ENCODE measurements around the gene CTCFL. TPM values are rescaled to one million over a fixed set of nuclear protein-coding genes. Genes with fewer than 3 reads are reported as not detected.
A peak's percentile ranks its signal among the peaks of the same experiment; 100 is the strongest.
"Not testable (repeated sequence)": the region's sequence is repeated elsewhere in the genome, so short reads cannot be mapped to it uniquely, and the experiment has no call there.

The CTCFL gene
- total and polyA plus RNA-seq, 10 donors: 0.23 to 0.45 (median 0.26) TPM; not detected in 7

GRCh38 chr20:57474816-57475215 lies 50.1 kb downstream of the CTCFL start:
- peak; percentile 82 for DNase-seq
- H3K4me1 ChIP-seq: peaks cover 19 to 99% (median 64%) of the 10 kb centered on the region in 6 donors
- no peaks in the 10 kb centered on the region for H3K27me3 ChIP-seq (replicated peaks in 1 of 7)
- no peaks in the 10 kb centered on the region for H3K9me3 ChIP-seq
- no peak overlapping the region for H3K4me3 ChIP-seq
- H3K27ac ChIP-seq: peak overlapping the region in 4 of 8 donors; percentile 67 to 87 (median 78)
- intact Hi-C loops (cut with DNase I; ENCODE audit: low total_unique reads): no loop called here
- TF ChIP-seq POLR2AphosphoS5 (IDR thresholded peaks at IDR 0.05) (no peak), POLR2A (IDR thresholded peaks at IDR 0.05) (no peak), CTCF (IDR thresholded peaks at IDR 0.05 in 8 of 11, conservative IDR thresholded peaks at IDR 0.05 in 3 of 11) (no peak)
- no peaks in the 10 kb centered on the region for H3K36me3 ChIP-seq
- 36 to 66% (median 43%) methylated on average over 7 of the region's 7 CpGs for WGBS, 5 donors

- no peaks in the 10 kb centered on the region for H3K36me3 ChIP-seq
- TF ChIP-seq POLR2A (IDR thresholded peaks at IDR 0.05) (no peak), CTCF (IDR thresholded peaks at IDR 0.05 in 8 of 11, conservative IDR thresholded peaks at IDR 0.05 in 3 of 11) (no peak), POLR2AphosphoS5 (IDR thresholded peaks at IDR 0.05) (no peak)
- intact Hi-C loops (cut with DNase I; ENCODE audit: low total_unique reads): no loop called here
- peak overlapping the region in 5 of 8 donors; percentile 71 to 87 (median 78) for H3K27ac ChIP-seq
- DNase-seq: no peak
- no peaks in the 10 kb centered on the region for H3K9me3 ChIP-seq
- H3K4me1 ChIP-seq: peaks cover 19 to 99% (median 67%) of the 10 kb centered on the region in 6 donors
- H3K4me3 ChIP-seq: no peak overlapping the region
- H3K27me3 ChIP-seq (replicated peaks in 1 of 7): peaks cover 0 to 2% (median 0%) of the 10 kb centered on the region in 7 donors
- WGBS, 5 donors: 40 to 71% (median 51%) methylated on average over 2 of the region's 2 CpGs
These were observed 50.7 kb downstream of the CTCFL start for GRCh38 chr20:57474205-57474604.

GRCh38 chr20:57473246-57474048 lies 51.5 kb downstream of the CTCFL start:
- WGBS, 5 donors: 12 to 30% (median 18%) methylated on average over 13 to 16 of the region's 16 CpGs
- H3K9me3 ChIP-seq: no peaks in the 10 kb centered on the region
- H3K27ac ChIP-seq: peak overlapping the region in 7 of 8 donors; percentile 63 to 87 (median 77)
- peaks cover 19 to 99% (median 69%) of the 10 kb centered on the region in 6 donors for H3K4me1 ChIP-seq
- H3K4me3 ChIP-seq: peak overlapping the region in 1 of 8 donors; percentile 30
- intact Hi-C loops (cut with DNase I; ENCODE audit: low total_unique reads): no loop called here
- no peaks in the 10 kb centered on the region for H3K36me3 ChIP-seq
- TF ChIP-seq CTCF (IDR thresholded peaks at IDR 0.05 in 8 of 11, conservative IDR thresholded peaks at IDR 0.05 in 3 of 11) (peak in 1 of 11 experiments; percentile 14), POLR2A (IDR thresholded peaks at IDR 0.05) (no peak), POLR2AphosphoS5 (IDR thresholded peaks at IDR 0.05) (peak; percentile 58 to 81 (median 73))
- peak; percentile 91 for DNase-seq
- H3K27me3 ChIP-seq (replicated peaks in 1 of 7): peaks cover 0 to 3% (median 0%) of the 10 kb centered on the region in 7 donors

DNA sequence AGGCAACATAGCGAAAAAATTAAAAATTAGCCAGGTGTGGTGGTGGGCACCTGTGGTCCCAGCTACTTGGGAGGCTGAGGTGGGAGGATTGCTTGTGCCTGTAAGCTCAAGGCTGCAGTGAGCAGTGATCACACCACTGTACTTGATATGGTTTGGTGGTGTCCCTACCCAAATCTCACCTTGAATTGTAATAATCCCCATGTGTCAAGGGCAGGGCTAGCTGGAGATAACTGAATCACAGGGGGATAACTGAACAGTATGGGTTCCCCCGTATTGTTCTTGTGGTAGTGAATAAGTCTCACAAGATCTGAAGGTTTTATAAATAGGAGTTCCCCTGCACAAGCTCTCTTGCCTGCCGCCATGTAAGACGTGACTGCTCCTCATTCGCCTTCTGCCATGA lies 52.5 kb downstream of the CTCFL start:
- H3K36me3 ChIP-seq; intact Hi-C loops (cut with DNase I; ENCODE audit: low total_unique reads); H3K9me3 ChIP-seq; H3K4me3 ChIP-seq; H3K27me3 ChIP-seq (replicated peaks in 1 of 7): not testable (repeated sequence)
- WGBS, 5 donors: 88 to 94% (median 90%) methylated on average over 5 of the region's 5 CpGs
- Histone ChIP-seq H3K27ac (peak overlapping the region in 6 of 8 donors; percentile 67 to 87 (median 78)), H3K4me1 (peaks cover 19 to 98% (median 71%) of the 10 kb centered on the region in 6 donors)
- peak; percentile 63 for DNase-seq

All from spleen (tissue), 11 donors.